HG03354 (cell line): ENCODE results near the gene BATF3.
"Not testable (repeated sequence)": the region's sequence is repeated elsewhere in the genome, so short reads cannot be mapped to it uniquely, and the experiment has no call there.

Experiments
- ATAC-seq: cut with Tn5 transposase; IDR thresholded peaks from one replicate; pipeline ENCODE4 v1.9.1; 2021; ENCODE audit warnings: mild to moderate bottlenecking; ENCODE audit not compliant: unreplicated experiment, poor library complexity, severe bottlenecking

BATF3 gene

GRCh38 chr1:212640223-212640878 is 59.3 kb downstream of the BATF3 start:
- ATAC-seq, result no peak

GRCh38 chr1:212639524-212639923 is 60.1 kb downstream of the BATF3 start:
- ATAC-seq, result not testable (repeated sequence)

- ATAC-seq, result no peak
Observed at GRCh38 chr1:212638492-212639151, 61.0 kb downstream of the BATF3 start.

GRCh38 chr1:212637902-212638301 is 61.7 kb downstream of the BATF3 start:
- ATAC-seq, result no peak
